Osteoblast (primary cell): ENCODE results near the gene DPRX. TPM values are rescaled to one million over a fixed set of nuclear protein-coding genes. Genes with fewer than 3 reads are reported as not detected.

Experiments used
- DNase-seq: peaks from one replicate; pipeline ENCODE4 v3.0.0; 2011; ENCODE audit warnings: low spot score, mixed read lengths; ENCODE audit not compliant: insufficient read length; ENCODE audit errors: missing footprints
- H2AFZ ChIP-seq: 2 replicates; pipeline ENCODE4 v1.6.0; 2011; ENCODE audit warnings: mild to moderate bottlenecking, low read length
- H3K27ac ChIP-seq: 2 replicates; pipeline ENCODE4 v1.5.1; 2011; ENCODE audit warnings: mild to moderate bottlenecking, low read depth, low read length, moderate library complexity
- H3K27me3 ChIP-seq: 2 replicates; pipeline ENCODE4 v1.6.0; 2012; ENCODE audit warnings: mild to moderate bottlenecking, control low read depth, inconsistent platforms, low read length, moderate library complexity; ENCODE audit not compliant: insufficient read depth
- H3K36me3 ChIP-seq: 2 replicates; pipeline ENCODE4 v1.5.1; 2011; ENCODE audit warnings: mild to moderate bottlenecking, low read length, control low read depth, moderate library complexity; ENCODE audit not compliant: insufficient read depth
- H3K4me1 ChIP-seq: 2 replicates; pipeline ENCODE4 v1.5.1; 2011; ENCODE audit warnings: mild to moderate bottlenecking, low read length, control low read depth, moderate library complexity; ENCODE audit not compliant: insufficient read depth
- H3K4me2 ChIP-seq: 2 replicates; pipeline ENCODE4 v1.6.0; 2011; ENCODE audit warnings: mild to moderate bottlenecking, low read length; ENCODE audit not compliant: insufficient read depth
- H3K4me3 ChIP-seq: fragments of 200-600 bp; sonication (generic); 3 replicates; pipeline ENCODE4 v1.5.1; 2012; ENCODE audit warnings: mild to moderate bottlenecking, low read length, inconsistent platforms; ENCODE audit not compliant: insufficient read depth
- H3K79me2 ChIP-seq: 2 replicates; pipeline ENCODE4 v1.6.0; 2012; ENCODE audit warnings: mild to moderate bottlenecking, low read length, control low read depth, inconsistent platforms; ENCODE audit not compliant: insufficient read depth
- H3K9me3 ChIP-seq: 2 replicates; pipeline ENCODE4 v1.5.1; 2011; ENCODE audit warnings: low read depth, low read length, control low read depth
- H4K20me1 ChIP-seq: 2 replicates; pipeline ENCODE4 v1.6.0; 2012; ENCODE audit warnings: mild to moderate bottlenecking, low read length, control low read depth; ENCODE audit not compliant: insufficient read depth
- total RNA-seq: library from RNA; depleted of rRNA; stranded (reverse); fragments of >200 nt; gene quantifications from 2 replicates; pipeline ENCODE4 v1.2.3, GENCODE V29; 2012
- TF ChIP-seq, protein P1 (sequence below): IDR thresholded peaks from 2 replicates; pipeline ENCODE4 v1.5.1; 2011; ENCODE audit warnings: mild to moderate bottlenecking, low read depth, low read length, moderate library complexity; ENCODE audit errors: extremely low read depth

Gene DPRX
- total RNA-seq, 1 donor: not detected

- Histone ChIP-seq H3K36me3 (no peaks in the 10 kb centered on the region), H3K27ac (no peak overlapping the region), H3K27me3 (no peaks in the 10 kb centered on the region), H2AFZ (no peak overlapping the region), H3K9me3 (no peaks in the 10 kb centered on the region), H3K4me2 (no peak overlapping the region), H3K4me3 (no peak overlapping the region), H3K79me2 (no peaks in the 10 kb centered on the region), H4K20me1 (no peaks in the 10 kb centered on the region), H3K4me1 (no peaks in the 10 kb centered on the region)
- TF ChIP-seq, protein P1, sequence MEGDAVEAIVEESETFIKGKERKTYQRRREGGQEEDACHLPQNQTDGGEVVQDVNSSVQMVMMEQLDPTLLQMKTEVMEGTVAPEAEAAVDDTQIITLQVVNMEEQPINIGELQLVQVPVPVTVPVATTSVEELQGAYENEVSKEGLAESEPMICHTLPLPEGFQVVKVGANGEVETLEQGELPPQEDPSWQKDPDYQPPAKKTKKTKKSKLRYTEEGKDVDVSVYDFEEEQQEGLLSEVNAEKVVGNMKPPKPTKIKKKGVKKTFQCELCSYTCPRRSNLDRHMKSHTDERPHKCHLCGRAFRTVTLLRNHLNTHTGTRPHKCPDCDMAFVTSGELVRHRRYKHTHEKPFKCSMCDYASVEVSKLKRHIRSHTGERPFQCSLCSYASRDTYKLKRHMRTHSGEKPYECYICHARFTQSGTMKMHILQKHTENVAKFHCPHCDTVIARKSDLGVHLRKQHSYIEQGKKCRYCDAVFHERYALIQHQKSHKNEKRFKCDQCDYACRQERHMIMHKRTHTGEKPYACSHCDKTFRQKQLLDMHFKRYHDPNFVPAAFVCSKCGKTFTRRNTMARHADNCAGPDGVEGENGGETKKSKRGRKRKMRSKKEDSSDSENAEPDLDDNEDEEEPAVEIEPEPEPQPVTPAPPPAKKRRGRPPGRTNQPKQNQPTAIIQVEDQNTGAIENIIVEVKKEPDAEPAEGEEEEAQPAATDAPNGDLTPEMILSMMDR: no peak
- DNase-seq: no peak
These were observed 27.5 kb downstream of the DPRX start for GRCh38 chr19:53659292-53659691.

GRCh38 chr19:53660584-53660983 lies 28.8 kb downstream of the DPRX start:
- Histone ChIP-seq H3K36me3 (no peaks in the 10 kb centered on the region), H3K4me2 (no peak overlapping the region), H4K20me1 (no peaks in the 10 kb centered on the region), H3K4me1 (no peaks in the 10 kb centered on the region), H3K4me3 (no peak overlapping the region), H3K27me3 (no peaks in the 10 kb centered on the region), H3K79me2 (no peaks in the 10 kb centered on the region), H3K9me3 (no peaks in the 10 kb centered on the region), H2AFZ (no peak overlapping the region), H3K27ac (no peak overlapping the region)
- DNase-seq: no peak
- TF ChIP-seq, protein P1: no peak

DNA sequence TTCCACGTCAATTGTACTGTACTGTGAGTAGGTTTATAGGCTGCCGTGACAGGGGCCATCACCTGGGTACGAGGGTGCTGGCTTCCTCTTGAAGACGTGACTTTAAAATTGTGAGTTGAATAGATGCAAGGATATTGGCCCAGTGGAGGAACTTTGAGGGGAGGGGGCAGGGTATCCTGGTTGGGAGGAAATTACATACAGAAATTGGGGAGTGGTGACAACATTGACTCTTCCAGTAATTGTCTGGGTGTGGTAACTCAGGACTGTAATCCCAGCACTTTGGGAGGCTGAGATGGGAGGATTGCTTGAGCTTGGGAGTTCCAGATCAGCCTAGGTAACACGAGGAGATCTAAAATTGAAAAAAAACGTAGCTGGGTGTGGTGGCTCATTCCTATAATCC lies 30.4 kb downstream of the DPRX start:
- no peak overlapping the region for H3K4me3 ChIP-seq
- TF ChIP-seq, protein P1: no peak
- H3K27me3 ChIP-seq: no peaks in the 10 kb centered on the region

GRCh38 chr19:53664152-53664551 lies 32.4 kb downstream of the DPRX start:
- TF ChIP-seq, protein P1: no peak
- Histone ChIP-seq H3K27me3 (no peaks in the 10 kb centered on the region), H3K36me3 (no peaks in the 10 kb centered on the region), H3K4me3 (no peak overlapping the region), H3K4me1 (no peaks in the 10 kb centered on the region), H4K20me1 (no peaks in the 10 kb centered on the region), H3K79me2 (no peaks in the 10 kb centered on the region), H3K4me2 (no peak overlapping the region), H2AFZ (no peak overlapping the region), H3K27ac (no peak overlapping the region), H3K9me3 (no peaks in the 10 kb centered on the region)
- DNase-seq: no peak

More for the DNA sequence above, 30.4 kb downstream of the DPRX start:
- Histone ChIP-seq H2AFZ (no peak overlapping the region), H3K27ac (no peak overlapping the region), H3K9me3 (no peaks in the 10 kb centered on the region), H4K20me1 (no peaks in the 10 kb centered on the region), H3K4me1 (no peaks in the 10 kb centered on the region), H3K36me3 (no peaks in the 10 kb centered on the region), H3K4me2 (no peak overlapping the region), H3K79me2 (no peaks in the 10 kb centered on the region)
- no peak for DNase-seq
